Trophoblast cell (in vitro differentiated cells and primary cell): Measurements from ENCODE around the gene ZW10. TPM values are rescaled to one million over a fixed set of nuclear protein-coding genes. Genes with fewer than 3 reads are reported as not detected.

Source experiments
- DNase-seq, 2 donors: peaks; one replicate each; pipeline ENCODE4 v3.0.0-alpha.2; 2016
- H2AFZ ChIP-seq: 2 replicates; pipeline ENCODE4 v1.6.1; 2013; ENCODE audit warnings: low read length, moderate library complexity, mild to moderate bottlenecking; ENCODE audit not compliant: insufficient read depth, poor library complexity
- H2AK5ac ChIP-seq: 2 replicates; pipeline ENCODE4 v1.6.1; 2013; ENCODE audit warnings: mild to moderate bottlenecking, low read length
- H2BK120ac ChIP-seq: 2 replicates; pipeline ENCODE4 v1.6.1; 2013; ENCODE audit warnings: low read length, mild to moderate bottlenecking, moderate library complexity; ENCODE audit not compliant: insufficient read depth, poor library complexity
- H2BK12ac ChIP-seq: 2 replicates; pipeline ENCODE4 v1.6.1; 2013; ENCODE audit warnings: mild to moderate bottlenecking, low read length, moderate library complexity
- H2BK5ac ChIP-seq: 2 replicates; pipeline ENCODE4 v1.6.1; 2013; ENCODE audit warnings: low read length, low read depth, moderate library complexity, mild to moderate bottlenecking; ENCODE audit not compliant: poor library complexity
- H3K14ac ChIP-seq: 2 replicates; pipeline ENCODE4 v1.6.1; 2013; ENCODE audit warnings: mild to moderate bottlenecking, low read length
- H3K18ac ChIP-seq: 2 replicates; pipeline ENCODE4 v1.6.1; 2013; ENCODE audit warnings: mild to moderate bottlenecking, low read length
- H3K23ac ChIP-seq: 2 replicates; pipeline ENCODE4 v1.6.1; 2013; ENCODE audit warnings: low read length
- H3K27ac ChIP-seq: 2 replicates; pipeline ENCODE4 v1.5.1; 2013; ENCODE audit warnings: low read depth, mild to moderate bottlenecking, inconsistent platforms, low read length, moderate library complexity
- H3K27me3 ChIP-seq: 2 replicates; pipeline ENCODE4 v1.6.1; 2013; ENCODE audit warnings: inconsistent platforms, mild to moderate bottlenecking, low read length, moderate library complexity; ENCODE audit not compliant: insufficient read depth
- H3K36me3 ChIP-seq, 2 experiments: 1 replicate in 1 of 2; 2 replicates in 1 of 2; pipeline ENCODE4 v1.6.1; 2013; ENCODE audit warnings: low read length in 2 of 2, mild to moderate bottlenecking in 2 of 2, moderate library complexity in 1 of 2; ENCODE audit not compliant: insufficient read depth in 2 of 2, control insufficient read depth in 1 of 2
- H3K4ac ChIP-seq: 2 replicates; pipeline ENCODE4 v1.6.1; 2013; ENCODE audit warnings: low read depth, mild to moderate bottlenecking, low read length, moderate library complexity
- H3K4me1 ChIP-seq, 2 experiments: 1 replicate in 1 of 2; 2 replicates in 1 of 2; pipeline ENCODE4 v1.6.1; 2013; ENCODE audit warnings: low read length in 2 of 2, mild to moderate bottlenecking in 2 of 2, moderate library complexity in 1 of 2; ENCODE audit not compliant: insufficient read depth in 2 of 2, control insufficient read depth in 1 of 2
- H3K4me2 ChIP-seq: 2 replicates; pipeline ENCODE4 v1.6.1; 2013; ENCODE audit warnings: inconsistent platforms, mild to moderate bottlenecking, low read length, moderate library complexity
- H3K4me3 ChIP-seq: 2 replicates; pipeline ENCODE4 v1.5.1; 2013; ENCODE audit warnings: mild to moderate bottlenecking, low read depth, low read length, inconsistent platforms
- H3K79me1 ChIP-seq: one replicate; pipeline ENCODE4 v1.6.1; 2013; ENCODE audit warnings: low read length
- H3K79me2 ChIP-seq: 2 replicates; pipeline ENCODE4 v1.6.1; 2013; ENCODE audit warnings: low read length, mild to moderate bottlenecking; ENCODE audit not compliant: control insufficient read depth, insufficient read depth, poor library complexity
- H3K9ac ChIP-seq: 2 replicates; pipeline ENCODE4 v1.6.1; 2013; ENCODE audit warnings: mild to moderate bottlenecking, low read length
- H3K9me3 ChIP-seq: 2 replicates; pipeline ENCODE4 v1.6.1; 2013; ENCODE audit warnings: low read depth, mild to moderate bottlenecking, control low read depth, inconsistent platforms, low read length; ENCODE audit not compliant: insufficient read depth
- H4K12ac ChIP-seq: 2 replicates; pipeline ENCODE4 v1.6.1; 2013; ENCODE audit warnings: low read depth, mild to moderate bottlenecking, low read length, moderate library complexity
- H4K8ac ChIP-seq: 2 replicates; pipeline ENCODE4 v1.6.1; 2013; ENCODE audit warnings: low read depth, mild to moderate bottlenecking, low read length, moderate library complexity
- H4K91ac ChIP-seq: one replicate; pipeline ENCODE4 v1.6.1; 2013; ENCODE audit warnings: low read depth, mild to moderate bottlenecking, low read length, moderate library complexity
- WGBS: extraction: QIAGEN DNeasy Blood & Tissue Kit; methylation state at CpG from one replicate; pipeline ENCODE4 v1.1.7; 2013; ENCODE audit warnings: missing lambda C conversion rate; ENCODE audit not compliant: insufficient read length, insufficient coverage; ENCODE audit errors: extremely low coverage; 5-methylcytosine and 5-hydroxymethylcytosine counted together
- polyA plus RNA-seq: library from polyadenylated mRNA; stranded (reverse); fragments of 200-250 nt; gene quantifications from 2 replicates; pipeline ENCODE4 v1.2.3, GENCODE V29; 2013

ZW10 gene, protein sequence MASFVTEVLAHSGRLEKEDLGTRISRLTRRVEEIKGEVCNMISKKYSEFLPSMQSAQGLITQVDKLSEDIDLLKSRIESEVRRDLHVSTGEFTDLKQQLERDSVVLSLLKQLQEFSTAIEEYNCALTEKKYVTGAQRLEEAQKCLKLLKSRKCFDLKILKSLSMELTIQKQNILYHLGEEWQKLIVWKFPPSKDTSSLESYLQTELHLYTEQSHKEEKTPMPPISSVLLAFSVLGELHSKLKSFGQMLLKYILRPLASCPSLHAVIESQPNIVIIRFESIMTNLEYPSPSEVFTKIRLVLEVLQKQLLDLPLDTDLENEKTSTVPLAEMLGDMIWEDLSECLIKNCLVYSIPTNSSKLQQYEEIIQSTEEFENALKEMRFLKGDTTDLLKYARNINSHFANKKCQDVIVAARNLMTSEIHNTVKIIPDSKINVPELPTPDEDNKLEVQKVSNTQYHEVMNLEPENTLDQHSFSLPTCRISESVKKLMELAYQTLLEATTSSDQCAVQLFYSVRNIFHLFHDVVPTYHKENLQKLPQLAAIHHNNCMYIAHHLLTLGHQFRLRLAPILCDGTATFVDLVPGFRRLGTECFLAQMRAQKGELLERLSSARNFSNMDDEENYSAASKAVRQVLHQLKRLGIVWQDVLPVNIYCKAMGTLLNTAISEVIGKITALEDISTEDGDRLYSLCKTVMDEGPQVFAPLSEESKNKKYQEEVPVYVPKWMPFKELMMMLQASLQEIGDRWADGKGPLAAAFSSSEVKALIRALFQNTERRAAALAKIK
- polyA plus RNA-seq: 14.3 and 14.6 TPM in 2 replicates

DNA sequence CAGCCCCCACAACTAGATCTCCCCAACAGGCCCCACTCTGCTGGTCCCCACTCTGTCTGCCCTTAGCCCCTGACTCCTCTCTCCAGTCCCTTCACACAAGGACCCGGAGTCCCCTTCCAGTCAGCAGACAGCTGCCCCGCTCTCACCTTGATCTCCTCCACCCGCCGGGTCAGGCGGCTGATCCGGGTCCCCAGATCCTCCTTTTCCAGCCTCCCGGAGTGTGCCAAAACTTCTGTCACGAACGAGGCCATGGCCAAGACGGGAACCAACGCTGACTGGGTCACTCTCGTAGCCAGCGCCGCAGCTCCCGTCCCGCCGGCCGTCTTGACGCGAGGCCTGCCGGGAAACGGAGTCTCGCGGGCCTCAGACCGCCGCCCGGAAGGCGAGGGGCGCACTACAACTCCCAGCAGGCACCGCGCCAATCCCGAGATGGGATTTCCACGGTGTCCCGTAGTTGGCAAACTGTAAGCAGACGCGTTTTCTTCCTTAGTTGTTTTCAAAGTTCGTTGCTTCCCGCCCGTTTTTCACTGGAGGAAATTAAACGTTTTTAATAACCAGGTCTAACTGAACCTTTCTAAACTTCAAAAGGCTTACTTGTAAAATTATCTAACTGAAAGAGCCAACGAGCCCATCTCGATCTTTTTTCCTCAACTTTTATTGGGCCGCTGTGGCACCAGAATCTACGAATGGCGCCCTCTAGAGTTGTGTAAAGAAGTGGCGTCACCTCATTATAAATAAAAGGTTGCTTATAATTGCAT is at the start of gene ZW10:
ZW10 (minus strand) TSS at position 277 of the 758 bp plus-strand sequence; CDS start at position 251, 26 bp downstream.
- Histone ChIP-seq H3K4ac (peak within 1 kb of the TSS; percentile 22), H3K36me3 (peaks cover 2 to 4% of the 10 kb centered on the region in 2 experiments)

DNA sequence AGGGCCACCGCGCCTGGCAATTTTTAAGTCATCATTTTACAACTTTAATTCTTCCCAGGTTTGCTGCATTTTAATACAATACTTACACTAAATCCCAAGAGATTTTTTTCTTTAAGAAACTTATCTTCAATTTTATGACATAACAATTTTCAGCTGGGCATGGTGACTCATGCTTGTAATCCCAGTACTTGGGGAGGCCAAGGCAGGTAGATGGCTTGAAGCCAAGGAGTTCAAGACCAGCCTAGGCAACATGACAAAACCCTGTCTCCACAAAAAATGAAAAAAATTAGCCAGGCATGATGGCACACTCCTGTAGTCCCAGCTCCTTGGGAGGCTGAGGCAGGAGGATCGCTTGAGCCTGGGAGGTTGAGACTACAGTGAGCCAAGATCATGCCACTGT is 44.9 kb upstream of the ZW10 start:
- no peak for DNase-seq
- WGBS: no CpG with 5 or more reads among the region's 3 CpGs
- no peak overlapping the region for H3K23ac ChIP-seq
- H3K27ac ChIP-seq: no peak overlapping the region
- H3K9me3 ChIP-seq: no peaks in the 10 kb centered on the region
- no peaks in the 10 kb centered on the region for H3K4me1 ChIP-seq
- H2AFZ ChIP-seq: no peak overlapping the region
- H4K12ac ChIP-seq: no peak overlapping the region
- H2BK12ac ChIP-seq: no peak overlapping the region
- no peaks in the 10 kb centered on the region for H3K79me1 ChIP-seq
- H3K36me3 ChIP-seq: peaks cover 10% of the 10 kb centered on the region in 2 experiments
- H3K79me2 ChIP-seq: no peaks in the 10 kb centered on the region
- H3K4me3 ChIP-seq: no peak overlapping the region
- no peak overlapping the region for H2BK120ac ChIP-seq
- no peak overlapping the region for H3K4me2 ChIP-seq
- H3K9ac ChIP-seq: no peak overlapping the region
- H2BK5ac ChIP-seq: no peak overlapping the region
- H3K4ac ChIP-seq: no peak overlapping the region
- H3K14ac ChIP-seq: no peak overlapping the region
- no peak overlapping the region for H2AK5ac ChIP-seq
- H3K27me3 ChIP-seq: no peaks in the 10 kb centered on the region
- no peak overlapping the region for H4K8ac ChIP-seq
- no peak overlapping the region for H3K18ac ChIP-seq
- H4K91ac ChIP-seq: no peak overlapping the region

More for the DNA sequence above, at the start of gene ZW10:
- Histone ChIP-seq H3K79me1 (peaks cover 5% of the 10 kb centered on the region), H3K27ac (peak within 1 kb of the TSS; percentile 20), H3K9me3 (no peaks in the 10 kb centered on the region), H2BK120ac (peak within 1 kb of the TSS; percentile 50), H3K18ac (peak within 1 kb of the TSS; percentile 40), H3K79me2 (peaks cover 5% of the 10 kb centered on the region), H3K9ac (peak within 1 kb of the TSS; percentile 92), H3K23ac (no peak within 1 kb of the TSS), H3K27me3 (no peaks in the 10 kb centered on the region), H3K14ac (peak within 1 kb of the TSS; percentile 63), H2BK12ac (no peak within 1 kb of the TSS), H3K4me2 (peak within 1 kb of the TSS; percentile 60), H4K12ac (peak within 1 kb of the TSS; percentile 65), H4K91ac (peak within 1 kb of the TSS; percentile 67), H2BK5ac (peak within 1 kb of the TSS; percentile 42), H4K8ac (peak within 1 kb of the TSS; percentile 88), H2AFZ (peak within 1 kb of the TSS; percentile 85), H3K4me3 (peak within 1 kb of the TSS; percentile 88), H2AK5ac (no peak within 1 kb of the TSS), H3K4me1 (no peaks in the 10 kb centered on the region)
- DNase-seq: peak; percentile 98
- WGBS: no CpG with 5 or more reads among the region's 46 CpGs

DNA sequence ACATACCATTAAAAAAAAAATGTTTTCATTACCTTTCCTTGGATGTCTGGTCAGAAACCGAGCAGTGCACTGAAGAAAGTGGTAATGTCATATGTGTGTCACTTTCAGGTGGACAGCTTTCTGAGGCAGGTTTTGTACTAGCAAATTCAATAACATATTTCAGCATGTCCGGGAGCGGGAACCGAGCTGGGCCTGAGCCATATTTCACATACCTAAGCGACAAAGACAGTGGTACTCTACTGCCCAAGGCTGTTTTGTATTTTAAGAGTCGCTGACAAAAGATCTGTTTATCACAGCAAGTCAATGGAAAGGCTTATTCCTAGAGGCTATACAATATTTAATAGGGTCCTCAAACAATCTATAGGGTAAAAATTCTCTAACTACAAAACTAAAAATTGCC is 44.1 kb upstream of the ZW10 start:
- no peak overlapping the region for H3K18ac ChIP-seq
- no peaks in the 10 kb centered on the region for H3K4me1 ChIP-seq
- no peak overlapping the region for H3K9ac ChIP-seq
- no peak overlapping the region for H4K8ac ChIP-seq
- H3K4me2 ChIP-seq: no peak overlapping the region
- H3K14ac ChIP-seq: no peak overlapping the region
- WGBS: no CpG with 5 or more reads among the region's 6 CpGs
- H4K12ac ChIP-seq: no peak overlapping the region
- no peaks in the 10 kb centered on the region for H3K9me3 ChIP-seq
- DNase-seq: peak; percentile 4 to 45
- H3K36me3 ChIP-seq: peaks cover 10% of the 10 kb centered on the region in 2 experiments
- H2BK5ac ChIP-seq: no peak overlapping the region
- no peaks in the 10 kb centered on the region for H3K79me1 ChIP-seq
- H3K79me2 ChIP-seq: no peaks in the 10 kb centered on the region
- H2AK5ac ChIP-seq: no peak overlapping the region
- no peak overlapping the region for H3K23ac ChIP-seq
- H2BK12ac ChIP-seq: no peak overlapping the region
- H3K27ac ChIP-seq: no peak overlapping the region
- H4K91ac ChIP-seq: no peak overlapping the region
- no peak overlapping the region for H2BK120ac ChIP-seq
- no peak overlapping the region for H2AFZ ChIP-seq
- no peaks in the 10 kb centered on the region for H3K27me3 ChIP-seq
- H3K4ac ChIP-seq: no peak overlapping the region
- no peak overlapping the region for H3K4me3 ChIP-seq

DNA sequence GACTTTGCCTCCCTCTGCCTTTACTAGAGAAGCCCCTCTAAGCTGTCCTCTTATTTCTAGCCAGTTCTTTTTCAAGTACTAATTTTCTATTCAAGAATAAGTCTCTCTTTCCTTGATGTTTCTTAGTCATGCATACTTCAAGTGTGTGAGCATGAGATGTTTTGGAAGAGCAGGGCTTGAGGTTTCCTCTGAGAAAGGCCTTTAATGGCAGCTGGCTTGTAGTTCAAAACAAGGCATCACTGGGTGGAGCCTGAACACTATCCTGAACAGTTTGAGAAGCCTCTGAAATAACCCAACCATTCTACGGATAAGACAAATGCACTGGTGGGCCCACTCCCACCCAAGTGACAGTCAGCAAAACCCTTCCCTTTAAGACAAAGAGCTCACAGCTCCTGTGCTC is 43.7 kb upstream of the ZW10 start:
- Histone ChIP-seq H3K27ac (no peak overlapping the region), H2AFZ (no peak overlapping the region), H3K4ac (no peak overlapping the region), H3K23ac (no peak overlapping the region), H3K9ac (no peak overlapping the region), H4K91ac (no peak overlapping the region), H3K18ac (no peak overlapping the region), H3K79me1 (no peaks in the 10 kb centered on the region), H3K79me2 (no peaks in the 10 kb centered on the region), H3K14ac (no peak overlapping the region), H3K4me3 (no peak overlapping the region), H3K27me3 (no peaks in the 10 kb centered on the region), H2BK5ac (no peak overlapping the region), H4K12ac (no peak overlapping the region), H3K36me3 (peaks cover 10% of the 10 kb centered on the region in 2 experiments), H2BK120ac (no peak overlapping the region), H2BK12ac (no peak overlapping the region), H4K8ac (no peak overlapping the region), H3K9me3 (no peaks in the 10 kb centered on the region), H3K4me2 (no peak overlapping the region), H3K4me1 (no peaks in the 10 kb centered on the region), H2AK5ac (no peak overlapping the region)
- WGBS: no CpG with 5 or more reads among the region's 1 CpG
- no peak for DNase-seq
